Amniotic stem cell (primary cell): ENCODE measurements around the gene STARD10.
A peak's percentile ranks its signal among the peaks of the same experiment; 100 is the strongest.
"Not testable (repeated sequence)": the region's sequence is repeated elsewhere in the genome, so short reads cannot be mapped to it uniquely, and the experiment has no call there.

ENCODE experiments used
- DNase-seq: peaks from one replicate; lab custom pipeline; 2025; lab: John Stamatoyannopoulos, UW

The STARD10 gene

GRCh38 chr11:72826191-72826941 lies 32.5 kb upstream of the STARD10 start:
- DNase-seq, result no peak

- no peak for DNase-seq
These were observed 31.8 kb upstream of the STARD10 start for GRCh38 chr11:72825661-72826060.

DNA sequence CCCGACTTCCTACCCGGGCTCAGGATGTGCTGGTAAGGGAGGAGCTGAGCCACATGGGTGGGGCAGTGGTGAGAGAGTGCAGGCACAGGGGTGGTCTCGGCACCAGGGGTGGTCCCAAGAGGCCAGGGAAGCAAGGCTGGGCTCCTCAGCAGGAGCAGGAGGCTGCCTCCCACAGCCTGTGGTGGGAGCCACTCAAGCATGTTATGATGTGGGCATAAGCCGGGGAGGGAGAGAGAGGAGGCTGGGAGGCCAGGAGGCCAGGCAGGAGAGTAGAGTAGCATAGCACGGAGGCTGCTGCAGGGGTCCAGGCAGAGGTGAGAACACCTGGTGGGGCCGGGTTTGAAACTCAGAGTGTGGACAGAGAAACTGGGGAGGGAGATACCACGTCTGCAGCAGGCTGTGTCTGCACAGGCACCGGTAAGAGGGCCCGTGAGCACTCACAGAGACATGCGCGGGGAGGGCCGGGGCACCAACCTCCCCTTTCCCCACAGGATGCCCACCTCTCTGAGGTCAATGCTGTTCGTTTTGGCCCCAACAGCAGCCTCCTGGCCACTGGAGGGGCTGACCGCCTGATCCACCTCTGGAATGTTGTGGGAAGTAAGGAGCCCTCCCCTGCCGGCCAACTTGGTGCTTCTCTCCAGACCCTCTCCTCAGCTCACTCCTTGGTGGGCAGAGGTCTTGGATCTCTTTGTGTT lies 31.1 kb upstream of the STARD10 start:
- DNase-seq, result no peak

- no peak for DNase-seq
These were observed 30.2 kb upstream of the STARD10 start for GRCh38 chr11:72824020-72824419.

DNA sequence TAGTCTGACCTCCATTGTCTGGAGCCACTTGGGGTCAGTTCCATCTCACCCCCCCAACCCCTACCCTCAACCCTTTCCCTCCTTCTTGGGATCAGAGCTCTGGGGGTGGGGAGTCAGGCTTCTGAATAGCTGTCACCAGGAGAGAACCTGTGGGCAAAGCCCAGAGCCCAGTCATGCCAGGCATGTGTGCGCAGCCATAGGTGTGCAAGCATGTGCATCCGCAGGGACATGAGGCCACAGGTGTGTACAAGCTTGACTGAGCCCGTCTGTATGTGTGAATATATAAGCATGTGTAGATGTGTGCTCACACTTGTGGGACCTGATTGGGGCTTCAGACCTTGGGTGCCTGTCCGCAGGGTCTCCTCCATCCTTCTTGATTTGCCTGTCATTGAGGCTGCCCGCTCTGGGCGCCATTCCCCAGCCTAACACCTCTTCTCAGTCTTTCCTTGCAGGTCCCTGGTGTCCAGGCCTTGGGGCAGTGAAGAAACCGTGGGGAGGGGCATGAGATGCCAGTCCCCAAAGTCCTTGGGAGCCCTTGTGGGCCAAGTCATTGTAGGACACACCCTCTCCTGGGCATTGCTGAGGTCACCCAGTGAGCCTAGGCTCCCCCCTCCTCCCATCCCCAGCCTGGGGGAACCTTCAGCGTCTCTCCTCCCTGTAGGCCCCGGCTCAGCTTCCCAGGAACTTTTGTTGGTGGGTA lies 29.4 kb upstream of the STARD10 start:
- no peak for DNase-seq

DNA sequence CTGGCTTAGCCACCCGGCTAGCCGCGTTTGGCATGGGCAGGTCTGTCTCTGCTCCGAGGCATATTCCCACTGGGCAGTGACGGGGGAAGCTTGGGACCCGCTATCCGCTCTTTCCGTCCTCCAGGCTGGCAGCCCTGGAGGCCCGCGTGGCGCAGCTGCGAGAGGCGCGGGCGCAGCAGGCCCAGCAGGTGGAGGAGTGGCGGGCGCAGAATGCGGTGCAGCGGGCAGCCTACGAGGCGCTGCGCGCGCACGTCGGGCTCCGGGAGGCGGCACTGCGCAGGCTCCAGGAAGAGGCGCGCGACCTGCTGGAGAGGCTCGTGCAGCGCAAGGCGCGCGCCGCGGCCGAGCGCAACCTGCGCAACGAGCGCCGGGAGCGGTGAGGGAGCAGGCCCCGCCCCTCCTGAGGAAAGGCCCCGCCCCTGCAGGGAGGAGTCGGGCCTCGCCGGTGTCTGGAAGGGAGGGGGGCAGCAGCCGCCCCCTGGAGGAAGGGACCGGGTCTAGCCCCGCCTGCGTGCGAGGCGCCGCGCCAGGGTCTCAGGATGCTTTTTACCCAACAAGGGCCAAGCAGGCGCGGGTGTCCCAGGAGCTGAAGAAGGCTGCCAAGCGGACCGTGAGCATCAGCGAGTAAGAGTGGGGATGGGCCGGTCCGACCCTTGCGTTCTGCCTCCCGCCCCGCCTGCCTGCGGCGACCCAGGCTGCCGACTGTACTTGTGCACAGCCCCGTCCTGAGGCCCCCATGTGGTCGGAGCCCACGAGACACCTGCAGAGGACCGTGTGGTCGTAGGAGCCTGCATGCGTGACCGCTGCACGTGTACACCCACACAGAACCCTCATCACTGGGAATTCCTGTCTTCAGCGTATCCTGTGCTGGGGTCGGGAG lies 28.3 kb upstream of the STARD10 start:
- DNase-seq, result peak; percentile 65

- no peak for DNase-seq
These were observed 27.5 kb upstream of the STARD10 start for GRCh38 chr11:72821221-72821919.

- no peak for DNase-seq
These were observed 26.7 kb upstream of the STARD10 start for GRCh38 chr11:72820439-72821139.

- no peak for DNase-seq
These were observed 25.1 kb upstream of the STARD10 start for GRCh38 chr11:72818971-72819370.

- DNase-seq, result no peak
These were observed 24.1 kb upstream of the STARD10 start for GRCh38 chr11:72817966-72818365.

GRCh38 chr11:72816404-72816990 lies 22.6 kb upstream of the STARD10 start:
- DNase-seq, result no peak

DNA sequence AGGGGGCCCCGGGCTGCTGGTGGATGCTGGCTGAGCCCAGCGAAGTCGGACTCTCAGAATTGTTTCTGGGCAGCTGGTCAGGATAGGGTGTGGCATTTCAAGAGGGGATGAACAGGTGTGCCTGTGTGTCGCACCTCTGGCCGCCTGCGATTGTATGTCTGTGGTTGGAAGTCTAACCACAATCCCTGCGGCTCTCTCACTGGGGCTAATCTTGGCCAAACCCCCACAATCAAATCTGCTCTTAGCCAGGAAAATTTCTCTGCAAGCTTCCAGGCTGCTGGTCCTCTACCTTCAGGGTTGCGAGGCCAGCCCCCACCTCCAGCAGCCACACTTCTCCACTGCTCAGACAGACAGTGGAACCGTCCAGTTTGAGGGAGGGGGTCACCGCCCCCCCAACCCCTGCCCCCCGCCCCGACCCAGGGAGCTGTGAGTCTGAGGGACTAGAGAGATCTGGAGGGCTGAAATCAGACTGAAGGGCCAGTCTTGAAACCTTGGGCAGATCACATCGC lies 21.3 kb upstream of the STARD10 start:
- DNase-seq, result no peak

DNA sequence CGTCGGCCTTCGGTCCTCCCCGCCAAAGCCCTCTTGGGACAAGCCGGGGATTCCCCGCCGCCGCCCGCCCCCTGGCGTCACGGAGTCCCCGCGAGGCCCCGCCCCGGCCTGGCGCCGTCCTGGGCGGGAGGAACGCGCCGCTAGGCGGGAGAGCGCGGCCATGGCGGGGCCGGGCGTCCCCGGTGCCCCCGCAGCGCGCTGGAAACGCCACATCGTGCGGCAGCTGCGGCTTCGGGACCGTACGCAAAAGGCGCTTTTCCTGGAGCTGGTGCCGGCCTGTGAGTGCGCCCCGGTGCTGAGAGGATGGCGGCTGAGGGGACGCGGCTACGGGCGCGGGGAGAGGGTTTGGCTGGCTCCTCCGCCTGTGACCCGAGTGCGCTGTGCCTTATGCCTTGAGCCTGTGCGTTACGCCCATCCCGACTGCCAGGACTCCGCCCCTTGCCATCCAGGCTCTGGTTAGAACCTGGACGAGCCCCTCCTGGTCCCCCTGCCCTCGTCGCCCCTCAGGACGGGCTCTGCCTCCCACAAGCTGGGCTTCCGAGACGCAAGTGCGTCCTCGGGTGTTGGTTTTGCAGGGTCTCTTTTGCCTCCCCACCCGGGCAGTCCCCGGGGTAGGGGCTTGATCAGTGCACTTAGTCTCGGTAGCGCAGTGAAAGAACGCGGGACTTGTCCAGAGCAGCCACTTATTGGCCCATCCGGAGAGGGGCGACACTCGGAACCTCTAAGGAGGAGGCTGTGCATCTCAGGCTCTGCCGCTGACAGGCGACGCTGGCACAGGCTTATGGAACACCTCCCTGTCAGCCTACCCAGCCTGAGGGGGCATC lies 20.7 kb upstream of the STARD10 start, which contains the start of gene ATG16L2:
ATG16L2 (plus strand) TSS at position 126 of the 824 bp plus-strand sequence; CDS start at position 161, 35 bp downstream.
- DNase-seq, result peak; percentile 59

GRCh38 chr11:72813740-72814285 lies 20.0 kb upstream of the STARD10 start:
- peak; percentile 56 for DNase-seq

- DNase-seq, result no peak
These were observed 19.3 kb upstream of the STARD10 start for GRCh38 chr11:72812967-72813739.

DNA sequence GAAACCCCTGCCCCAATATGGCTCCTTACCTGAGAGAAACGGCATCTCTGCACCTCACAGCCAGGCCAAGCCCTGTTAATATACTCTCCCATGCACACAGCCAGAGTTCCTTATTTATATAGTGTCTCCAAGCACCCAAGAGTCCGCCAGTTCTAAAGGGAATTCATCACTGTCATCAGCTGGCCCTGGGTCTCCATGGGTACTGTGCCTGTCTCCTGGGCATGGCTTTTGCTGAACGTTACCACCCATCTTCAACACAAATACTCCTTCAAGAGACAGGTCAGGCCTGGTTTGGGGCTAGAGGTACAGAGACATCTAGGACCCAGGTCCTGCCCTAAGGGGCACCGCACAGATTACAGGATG lies 18.7 kb upstream of the STARD10 start:
- no peak for DNase-seq

GRCh38 chr11:72811686-72812085 lies 17.8 kb upstream of the STARD10 start:
- DNase-seq, result not testable (repeated sequence)

- no peak for DNase-seq
These were observed 14.5 kb upstream of the STARD10 start for GRCh38 chr11:72808331-72808798.
